HUDEP-2 (cell line): ENCODE measurements around the gene CYP4F3.
"Not testable (repeated sequence)": the region's sequence is repeated elsewhere in the genome, so short reads cannot be mapped to it uniquely, and the experiment has no call there.

Experiments used
- DNase-seq, 76 experiments: peaks; one replicate each; lab custom pipeline; 2025; ENCODE audit not compliant: unreplicated experiment in 76 of 76; lab: John Stamatoyannopoulos, UW

The CYP4F3 gene

GRCh38 chr19:15640294-15640903 is at the start of gene CYP4F3:
Gene CYP4F3 (plus strand): TSS chr19:15640897. CDS start chr19:15641416, 519 bp downstream.
- peak in 74 of 76 experiments; percentile 68 to 98 (median 95) for DNase-seq

GRCh38 chr19:15591796-15592195 is 48.9 kb upstream of the CYP4F3 start:
- no peak for DNase-seq

- DNase-seq = not testable (repeated sequence)
These were observed 48.2 kb upstream of the CYP4F3 start for GRCh38 chr19:15592506-15592905.

- DNase-seq = not testable (repeated sequence)
These were observed 46.9 kb upstream of the CYP4F3 start for GRCh38 chr19:15593766-15594165.

- DNase-seq = no peak
These were observed 45.6 kb upstream of the CYP4F3 start for GRCh38 chr19:15595069-15595468.

GRCh38 chr19:15607978-15608925 is 32.4 kb upstream of the CYP4F3 start:
- not testable (repeated sequence) for DNase-seq

GRCh38 chr19:15609261-15609660 is 31.4 kb upstream of the CYP4F3 start:
- DNase-seq = no peak

- DNase-seq = no peak
These were observed 28.4 kb upstream of the CYP4F3 start for GRCh38 chr19:15612342-15612741.

- DNase-seq = no peak
These were observed 27.4 kb upstream of the CYP4F3 start for GRCh38 chr19:15613338-15613737.

GRCh38 chr19:15614507-15615379 is 26.0 kb upstream of the CYP4F3 start, which contains the start of gene CYP4F8:
Gene CYP4F8 (plus strand): TSS chr19:15615218. CDS start chr19:15615617, 399 bp downstream.
- DNase-seq = no peak

GRCh38 chr19:15615526-15615925 is 25.2 kb upstream of the CYP4F3 start:
- DNase-seq = no peak

- no peak for DNase-seq
These were observed 24.5 kb upstream of the CYP4F3 start for GRCh38 chr19:15616183-15616582.

GRCh38 chr19:15616627-15617270 is 23.9 kb upstream of the CYP4F3 start:
- no peak for DNase-seq

GRCh38 chr19:15618321-15618720 is 22.4 kb upstream of the CYP4F3 start:
- no peak for DNase-seq

GRCh38 chr19:15621801-15622200 is 18.9 kb upstream of the CYP4F3 start:
- DNase-seq = no peak

GRCh38 chr19:15622991-15623390 is 17.7 kb upstream of the CYP4F3 start:
- no peak for DNase-seq

GRCh38 chr19:15623711-15624318 is 16.9 kb upstream of the CYP4F3 start:
- peak in 1 of 76 experiments; percentile 5 for DNase-seq

- DNase-seq = no peak
These were observed 12.3 kb upstream of the CYP4F3 start for GRCh38 chr19:15628236-15629002.
